ENCODE results near the gene IL13RA1.
"Not testable (repeated sequence)": the region's sequence is repeated elsewhere in the genome, so short reads cannot be mapped to it uniquely, and the experiment has no call there.

IL13RA1 gene

GRCh38 chrX:118795528-118796280 lies 68.3 kb downstream of the IL13RA1 start:
- DNase-seq, result no peak

- no peak for DNase-seq
Measured at GRCh38 chrX:118802857-118803256, 75.5 kb downstream of the IL13RA1 start.

- peak; percentile 13 for DNase-seq
Measured at GRCh38 chrX:118807151-118808017, 80.0 kb downstream of the IL13RA1 start.

- DNase-seq, result not testable (repeated sequence)
Measured at GRCh38 chrX:118817257-118817656, 89.9 kb downstream of the IL13RA1 start.

- DNase-seq, result peak; percentile 43
Measured at GRCh38 chrX:118823263-118824172, 96.1 kb downstream of the IL13RA1 start, which contains the start of gene ZCCHC12. TSS of gene ZCCHC12 (plus strand) at chrX:118823824. CDS start at chrX:118825245, 1,421 bp downstream.

- DNase-seq, result no peak
Measured at GRCh38 chrX:118824173-118824730, 96.8 kb downstream of the IL13RA1 start.

GRCh38 chrX:118825227-118825626 lies 97.8 kb downstream of the IL13RA1 start:
- DNase-seq, result no peak

- DNase-seq, result peak; percentile 45
Measured at GRCh38 chrX:118839334-118839958, 112.0 kb downstream of the IL13RA1 start.

All from activated CD4-positive, alpha-beta T cell treated with anti-CD3 and anti-CD28 coated beads, Interleukin-2, amount 50 U/mL, for 1 hour (primary cell).